Upper lobe of left lung (tissue), 4 donors: ENCODE results near the gene DMAC2.

Experiments used
- CTCF ChIP-seq, 6 experiments: fragments of 450-650 bp in 4 of 6; fragments of 200-600 bp in 2 of 6; sonication (generic) in 2 of 6; IDR thresholded peaks; one replicate each; pipeline ENCODE4 v1.5.1; 2016 to 2019; ENCODE audit warnings: antibody characterized with exemption in 6 of 6
- EP300 ChIP-seq, 4 donors: sonication (generic); formaldehyde crosslinking; IDR thresholded peaks; one replicate each; pipeline ENCODE4 v1.5.1; 2017; ENCODE audit warnings: antibody characterized with exemption in 4 of 4, control low read depth in 2 of 4
- POLR2A ChIP-seq, 4 donors: fragments of 450-650 bp; IDR thresholded peaks; one replicate each; pipeline ENCODE4 v1.5.1; 2016 to 2017; ENCODE audit warnings: antibody characterized with exemption in 4 of 4, mild to moderate bottlenecking in 2 of 4
- POLR2AphosphoS5 ChIP-seq, 2 donors: sonication (generic); formaldehyde crosslinking; IDR thresholded peaks; one replicate each; pipeline ENCODE4 v1.5.1; 2017; ENCODE audit warnings: antibody characterized with exemption in 2 of 2

- TF ChIP-seq POLR2A (IDR thresholded peaks at IDR 0.05) (no peak), CTCF (IDR thresholded peaks at IDR 0.05) (peak in 2 of 6 experiments; percentile 7 to 39), POLR2AphosphoS5 (IDR thresholded peaks at IDR 0.05) (no peak), EP300 (IDR thresholded peaks at IDR 0.05) (no peak)
Measured at GRCh38 chr19:41431426-41432386, 8.0 kb downstream of the DMAC2 start.
